K562 (cell line): ENCODE data around the gene APOB. TPM values are rescaled to one million over a fixed set of nuclear protein-coding genes. Genes with fewer than 3 reads are reported as not detected.

ENCODE experiments used
- ATAC-seq: fragments of 200-7000 bp; cut with Tn5 transposase; 3 replicates; pipeline ENCODE4 v1.9.1; 2020; ENCODE audit warnings: moderate library complexity
- BruUV-seq: library from RNA; stranded (reverse); fragments of 400-500 nt; replicated peaks from 2 replicates; lab custom pipeline; 2021; lab: Mats Ljungman, UMichigan
- CTCF ChIA-PET: fragments of 300-600 bp; formaldehyde crosslinking; extraction: SDS; loops from one replicate; lab custom pipeline; 2021; ENCODE audit warnings: low intra/inter-chr PET ratio; lab: Yijun Ruan, JAX
- POLR2A ChIA-PET: fragments of 300-600, 350-650 bp; sonication (Branson Sonifier 250); formaldehyde crosslinking; extraction: SDS; loops from one replicate; lab custom pipeline; 2021; ENCODE audit warnings: antibody characterized with exemption, inconsistent platforms; lab: Yijun Ruan, JAX
- DNase-seq, 4 experiments: peaks; one replicate each; pipeline versions ENCODE4 v3.0.0 to v3.0.0-alpha.2; 2011 to 2018; ENCODE audit warnings: low spot score in 3 of 4, mixed read lengths in 3 of 4; ENCODE audit errors: extremely low read depth in 1 of 4
- FAIRE-seq: peaks from 2 replicates; lab custom pipeline; 2011; peaks lifted over from hg19 to GRCh38; lab: Jason Lieb, UNC
- H2AFZ ChIP-seq: 2 replicates; pipeline ENCODE4 v1.6.0; 2011; ENCODE audit warnings: low read depth, low read length, control low read depth, inconsistent platforms
- H3K27ac ChIP-seq: fragments of 200-600 bp; 3 replicates; pipeline ENCODE4 v1.8.0; 2011; ENCODE audit warnings: low read depth, mild to moderate bottlenecking, control low read depth, inconsistent platforms, low read length, moderate library complexity, mixed read lengths; ENCODE audit errors: extremely low read depth
- H3K27me3 ChIP-seq, 2 experiments: fragments of 300-600 bp in 1 of 2; 2 replicates in 1 of 2; 3 replicates in 1 of 2; pipeline versions ENCODE4 v1.6.0 to v1.8.0; 2011; ENCODE audit warnings: inconsistent platforms in 2 of 2, low read length in 2 of 2, mild to moderate bottlenecking in 1 of 2, mixed read lengths in 1 of 2, moderate library complexity in 1 of 2; ENCODE audit not compliant: control insufficient read depth in 2 of 2, insufficient read depth in 2 of 2
- H3K36me3 ChIP-seq: fragments of 300-600 bp; 3 replicates; pipeline ENCODE4 v1.8.0; 2011; ENCODE audit warnings: mild to moderate bottlenecking, low read length, inconsistent platforms; ENCODE audit not compliant: control insufficient read depth, insufficient read depth
- H3K4me1 ChIP-seq, 2 experiments: fragments of 200-600 bp in 1 of 2; replicated peaks in 1 of 2; 2 replicates in 1 of 2; 3 replicates in 1 of 2; pipeline versions ENCODE4 v1.5.1 to v1.8.0; 2011; ENCODE audit warnings: inconsistent platforms in 2 of 2, low read length in 2 of 2, mild to moderate bottlenecking in 1 of 2, mixed read lengths in 1 of 2, moderate library complexity in 1 of 2; ENCODE audit not compliant: control insufficient read depth in 2 of 2, insufficient read depth in 2 of 2
- H3K4me2 ChIP-seq: 2 replicates; pipeline ENCODE4 v1.6.1; 2011; ENCODE audit warnings: low read length, control low read depth, inconsistent platforms, mixed read lengths; ENCODE audit not compliant: insufficient read depth
- H3K4me3 ChIP-seq: fragments of 200-600 bp; sonication (generic), shearing (Covaris generic); 2 replicates; pipeline ENCODE4 v1.5.1; 2016; ENCODE audit warnings: control low read depth, inconsistent platforms
- H3K79me2 ChIP-seq: fragments of 200-600 bp; 3 replicates; pipeline ENCODE4 v1.8.0; 2011; ENCODE audit warnings: low read length, inconsistent platforms; ENCODE audit not compliant: control insufficient read depth, insufficient read depth
- H3K9ac ChIP-seq, 2 experiments: 2 replicates each; pipeline versions ENCODE4 v1.6.0 to v1.6.1; 2011; ENCODE audit warnings: low read depth in 2 of 2, low read length in 2 of 2, control low read depth in 1 of 2, inconsistent platforms in 1 of 2, mild to moderate bottlenecking in 1 of 2, mixed read lengths in 1 of 2; ENCODE audit not compliant: insufficient read depth in 1 of 2
- H3K9me1 ChIP-seq: one replicate; pipeline ENCODE4 v1.6.0; 2011; ENCODE audit warnings: inconsistent platforms, mild to moderate bottlenecking, low read length, moderate library complexity; ENCODE audit not compliant: control insufficient read depth, insufficient read depth
- H3K9me3 ChIP-seq: replicated peaks from 2 replicates; pipeline ENCODE4 v1.5.1; 2011; ENCODE audit warnings: low read depth, low read length, inconsistent platforms; ENCODE audit not compliant: control insufficient read depth, insufficient read depth
- H4K20me1 ChIP-seq: replicated peaks from 2 replicates; pipeline ENCODE4 v1.6.1; 2011; ENCODE audit warnings: low read length, inconsistent platforms, mixed read lengths; ENCODE audit not compliant: control insufficient read depth, insufficient read depth
- HMG20A ChIP-seq: fragments of 450-650 bp; formaldehyde crosslinking; conservative IDR thresholded peaks from 2 replicates; pipeline ENCODE4 v1.4.0; 2020; ENCODE audit warnings: mild to moderate bottlenecking, mixed read lengths
- JUN ChIP-seq, 2 experiments: sonication (generic) in 1 of 2; formaldehyde crosslinking in 1 of 2; IDR thresholded peaks; 2 replicates each; pipeline versions ENCODE4 v1.6.1 to v1.8.0; 2012 to 2022; ENCODE audit warnings: borderline replicate concordance in 2 of 2, mild to moderate bottlenecking in 2 of 2, improper control_type of control experiment in 1 of 2, low read depth in 1 of 2, low read length in 1 of 2, missing genetic modification reagents in 1 of 2
- KAT7 ChIP-seq: sonication (generic); formaldehyde crosslinking; IDR thresholded peaks from 2 replicates; pipeline ENCODE4 v1.8.0; 2022; ENCODE audit warnings: missing genetic modification reagents, mild to moderate bottlenecking, borderline replicate concordance
- NFIC ChIP-seq: fragments of 450-650 bp; IDR thresholded peaks from 2 replicates; pipeline ENCODE4 v1.6.1; 2017; ENCODE audit warnings: mild to moderate bottlenecking, inconsistent platforms
- NFYB ChIP-seq: IDR thresholded peaks from 2 replicates; pipeline ENCODE4 v1.6.1; 2011; ENCODE audit warnings: mild to moderate bottlenecking, moderate library complexity; ENCODE audit not compliant: insufficient read length; ENCODE audit errors: extremely low read depth
- PHF20 ChIP-seq: fragments of 450-650 bp; IDR thresholded peaks from 2 replicates; pipeline ENCODE4 v1.6.1; 2018; ENCODE audit not compliant: partially characterized antibody
- SAFB ChIP-seq: fragments of 200-400 bp; formaldehyde crosslinking; IDR thresholded peaks from 2 replicates; pipeline ENCODE4 v1.6.1; 2017; ENCODE audit warnings: low read depth, low read length, borderline replicate concordance
- TCF7L2 ChIP-seq: fragments of 150-350 bp; IDR thresholded peaks from 2 replicates; pipeline ENCODE4 v1.6.1; 2016; ENCODE audit warnings: low read depth, mild to moderate bottlenecking, low read length, moderate library complexity
- TGIF2 ChIP-seq: sonication (generic); formaldehyde crosslinking; IDR thresholded peaks from 2 replicates; pipeline ENCODE4 v1.8.1; 2022; ENCODE audit warnings: mild to moderate bottlenecking, missing genetic modification reagents, moderate library complexity
- TSC22D4 ChIP-seq: fragments of 450-650 bp; IDR thresholded peaks from 2 replicates; pipeline ENCODE4 v1.6.1; 2016; ENCODE audit warnings: missing genetic modification characterization, missing biosample characterization, control low read depth
- ZBTB17 ChIP-seq: fragments of 450-650 bp; formaldehyde crosslinking; IDR thresholded peaks from 2 replicates; pipeline ENCODE4 v1.4.0; 2020; ENCODE audit warnings: mild to moderate bottlenecking
- ZNF41 ChIP-seq: fragments of 250-450 bp; sonication (Bioruptor Pico); conservative IDR thresholded peaks from 2 replicates; pipeline ENCODE4 v1.4.0; 2020; ENCODE audit warnings: mild to moderate bottlenecking
- ZNF586 ChIP-seq: fragments of 450-650 bp; formaldehyde crosslinking; conservative IDR thresholded peaks from 2 replicates; pipeline ENCODE4 v1.4.0; 2020; ENCODE audit warnings: mild to moderate bottlenecking, moderate library complexity
- ZNF717 ChIP-seq: fragments of 250-450 bp; sonication (Bioruptor Pico); IDR thresholded peaks from 2 replicates; pipeline ENCODE4 v1.5.0; 2021
- WGBS: fragments of 100-300 bp; shearing (Covaris generic); methylation state at CpG from one replicate; pipeline ENCODE4 v1.1.6; 2016; ENCODE audit warnings: low coverage, mixed read lengths; ENCODE audit not compliant: insufficient coverage; ENCODE audit errors: missing lambda C conversion rate; 5-methylcytosine and 5-hydroxymethylcytosine counted together
- in situ Hi-C: fragments of 300-500 bp; cut with MboI; formaldehyde crosslinking; loops from 4 replicates; pipeline ENCODE4 v1.15.0; 2018; ENCODE audit warnings: inconsistent platforms, mixed read lengths
- intact Hi-C: fragments of 100-400 bp; cut with micrococcal nuclease; formaldehyde crosslinking; loops from 2 replicates; pipeline ENCODE4 v1.14.2; 2022
- polyA plus RNA-seq, 8 experiments: library from polyadenylated mRNA; depleted of rRNA in 4 of 8; stranded (reverse) in 5 of 8; unstranded in 3 of 8; fragments of >200 nt; fragmentation: Nextera tagmentation in 2 of 8; fragmentation: Illumina TruSeq in 1 of 8; extraction: Ambion mirVana in 2 of 8; extraction: Trizol in 1 of 8; gene quantifications; 2 replicates each; pipeline versions ENCODE4 v1.2.1 to v1.2.3, GENCODE V29; 2011 to 2014; ENCODE audit warnings: inconsistent platforms in 1 of 8, missing spikeins in 1 of 8
- total RNA-seq, 7 experiments: library from RNA; depleted of rRNA in 6 of 7; stranded (reverse); fragments of >200 nt in 6 of 7; fragmentation: Illumina TruSeq in 2 of 7; extraction: Trizol in 2 of 7; gene quantifications; 2 replicates each; pipeline versions ENCODE4 v1.2.1 to v1.2.3, GENCODE V29; 2011 to 2021; ENCODE audit warnings: low replicate concordance in 1 of 7

Gene APOB
- total and polyA plus RNA-seq, 9 of the 15 experiments (the other 6 are each of a cell fraction or from before 2014, with no cell fraction given), result 0.73 TPM; not detected in 8

DNA sequence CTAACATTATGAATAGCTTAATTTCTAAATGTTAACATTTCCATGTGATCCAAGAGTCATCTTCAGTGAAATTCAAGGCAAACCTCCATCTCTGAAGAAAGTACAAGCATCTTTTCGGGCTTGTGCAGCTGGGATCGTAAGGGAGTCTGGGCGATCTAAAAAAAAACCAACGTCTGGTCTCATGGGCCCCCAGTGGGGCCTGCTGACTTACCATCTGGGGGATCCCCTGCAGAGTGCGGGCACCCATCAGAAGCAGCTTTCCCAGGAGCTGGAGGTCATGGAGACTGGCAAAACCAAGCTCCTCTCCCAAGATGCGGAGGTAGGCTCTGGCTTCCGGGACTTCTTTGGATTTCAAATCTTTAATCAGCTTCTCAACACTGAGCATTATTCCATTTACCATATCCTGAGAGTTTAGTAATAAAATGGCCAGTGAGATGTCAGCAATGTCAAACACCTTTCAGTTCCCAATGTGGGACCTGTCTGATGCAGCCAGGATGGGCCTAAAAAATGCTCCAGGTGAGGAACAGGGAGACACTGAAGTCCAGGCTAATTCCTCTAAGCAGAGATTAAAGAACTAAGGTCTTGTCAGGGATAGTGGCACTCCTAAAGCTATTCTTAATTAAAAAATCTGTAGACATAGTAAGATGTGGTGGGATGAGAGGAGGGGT lies 19.0 kb downstream of the APOB start:
- no peaks in the 10 kb centered on the region for H3K36me3 ChIP-seq
- TF ChIP-seq TSC22D4 (tag) (no peak), TCF7L2 (no peak), ZNF717 (no peak), NFYB (no peak), NFIC (no peak), TGIF2 (CRISPR knock-in tag) (no peak), PHF20 (no peak), ZBTB17 (no peak), ZNF41 (no peak), ZNF586 (CRISPR knock-in tag) (no peak), SAFB (no peak), HMG20A (CRISPR knock-in tag) (no peak), JUN (IDR thresholded peaks at IDR 0.05; ENCODE audit: borderline replicate concordance, low read depth, low read length) (no peak), JUN (CRISPR knock-in tag; IDR thresholded peaks at IDR 0.05; ENCODE audit: borderline replicate concordance) (no peak), KAT7 (CRISPR knock-in tag) (no peak)
- no peaks in the 10 kb centered on the region for H3K9me3 ChIP-seq
- H3K4me1 ChIP-seq, result no peaks in the 10 kb centered on the region
- POLR2A ChIA-PET, result no interaction called here
- H3K9me1 ChIP-seq, result no peaks in the 10 kb centered on the region
- ATAC-seq, result no peak
- no peak overlapping the region for H3K4me2 ChIP-seq
- H4K20me1 ChIP-seq, result no peaks in the 10 kb centered on the region
- CTCF ChIA-PET, result no interaction called here
- BruUV-seq, result no TSS peak
- no peak overlapping the region for H3K27ac ChIP-seq
- no peaks in the 10 kb centered on the region for H3K79me2 ChIP-seq
- H2AFZ ChIP-seq, result no peak overlapping the region
- H3K9ac ChIP-seq, result no peak overlapping the region
- in situ Hi-C loops, result no loop called here
- 0% methylated on average over 7 of the region's 7 CpGs for WGBS
- intact Hi-C loops, result no loop called here
- peaks cover 0 to 4% of the 10 kb centered on the region in 2 experiments; a peak in 1 of 5 replicates for H3K27me3 ChIP-seq
- no peak for FAIRE-seq
- no peak for DNase-seq
- no peak overlapping the region for H3K4me3 ChIP-seq
